HG03039 (cell line): ENCODE results near the gene SWAP70.

ENCODE experiments used
- ATAC-seq: cut with Tn5 transposase; IDR thresholded peaks from one replicate; pipeline ENCODE4 v1.9.1; 2021; ENCODE audit warnings: mild to moderate bottlenecking, moderate library complexity; ENCODE audit not compliant: unreplicated experiment

SWAP70 gene

GRCh38 chr11:9773524-9773923 is 109.6 kb downstream of the SWAP70 start:
- ATAC-seq: no peak

- ATAC-seq: no peak
Measured at GRCh38 chr11:9774109-9774508, 110.2 kb downstream of the SWAP70 start.

GRCh38 chr11:9774591-9775397 is 110.9 kb downstream of the SWAP70 start:
- ATAC-seq: no peak

- no peak for ATAC-seq
Measured at GRCh38 chr11:9775398-9775779, 111.5 kb downstream of the SWAP70 start.

GRCh38 chr11:9776203-9776602 is 112.3 kb downstream of the SWAP70 start:
- ATAC-seq: no peak

GRCh38 chr11:9777066-9777465 is 113.2 kb downstream of the SWAP70 start:
- no peak for ATAC-seq

GRCh38 chr11:9777525-9777924 is 113.6 kb downstream of the SWAP70 start:
- ATAC-seq: no peak

- no peak for ATAC-seq
Measured at GRCh38 chr11:9780929-9781328, 117.1 kb downstream of the SWAP70 start.

GRCh38 chr11:9783986-9784385 is 120.1 kb downstream of the SWAP70 start:
- ATAC-seq: no peak

- ATAC-seq: no peak
Measured at GRCh38 chr11:9784602-9785315, 120.9 kb downstream of the SWAP70 start.

GRCh38 chr11:9787260-9787659 is 123.4 kb downstream of the SWAP70 start:
- ATAC-seq: no peak

- no peak for ATAC-seq
Measured at GRCh38 chr11:9787981-9788521, 124.2 kb downstream of the SWAP70 start.

- ATAC-seq: no peak
Measured at GRCh38 chr11:9789910-9790309, 126.0 kb downstream of the SWAP70 start.

GRCh38 chr11:9790703-9791102 is 126.8 kb downstream of the SWAP70 start:
- no peak for ATAC-seq

- no peak for ATAC-seq
Measured at GRCh38 chr11:9796266-9796665, 132.4 kb downstream of the SWAP70 start.

GRCh38 chr11:9796854-9797253 is 133.0 kb downstream of the SWAP70 start:
- no peak for ATAC-seq

- ATAC-seq: no peak
Measured at GRCh38 chr11:9797300-9797699, 133.4 kb downstream of the SWAP70 start.

GRCh38 chr11:9799886-9800285 is 136.0 kb downstream of the SWAP70 start:
- ATAC-seq: no peak

GRCh38 chr11:9802291-9802861 is 138.5 kb downstream of the SWAP70 start:
- ATAC-seq: no peak
